WTC11 (cell line): Measurements from ENCODE around the gene ATG2B.

Experiments used
- NR2C2 ChIP-seq: sonication (generic); formaldehyde crosslinking; IDR thresholded peaks from 2 replicates; pipeline ENCODE4 v1.8.0; 2022; ENCODE audit warnings: mild to moderate bottlenecking, missing genetic modification reagents
- SMAD4 ChIP-seq: sonication (generic); formaldehyde crosslinking; IDR thresholded peaks from 2 replicates; pipeline ENCODE4 v1.8.0; 2022; ENCODE audit warnings: mild to moderate bottlenecking, missing genetic modification reagents
- TF ChIP-seq, protein P1 (sequence below): sonication (generic); formaldehyde crosslinking; IDR thresholded peaks from 2 replicates; pipeline ENCODE4 v1.8.1; 2023; ENCODE audit warnings: mild to moderate bottlenecking, missing genetic modification reagents
- TF ChIP-seq, protein P2 (sequence below): fragments of 200-600 bp; IDR thresholded peaks from 2 replicates; pipeline ENCODE4 v1.8.0; 2022; ENCODE audit warnings: antibody characterized with exemption
- TF ChIP-seq, protein P3 (sequence below): sonication (generic); formaldehyde crosslinking; IDR thresholded peaks from 2 replicates; pipeline ENCODE4 v1.8.1; 2023; ENCODE audit warnings: mild to moderate bottlenecking, moderate library complexity, missing genetic modification reagents

DNA sequence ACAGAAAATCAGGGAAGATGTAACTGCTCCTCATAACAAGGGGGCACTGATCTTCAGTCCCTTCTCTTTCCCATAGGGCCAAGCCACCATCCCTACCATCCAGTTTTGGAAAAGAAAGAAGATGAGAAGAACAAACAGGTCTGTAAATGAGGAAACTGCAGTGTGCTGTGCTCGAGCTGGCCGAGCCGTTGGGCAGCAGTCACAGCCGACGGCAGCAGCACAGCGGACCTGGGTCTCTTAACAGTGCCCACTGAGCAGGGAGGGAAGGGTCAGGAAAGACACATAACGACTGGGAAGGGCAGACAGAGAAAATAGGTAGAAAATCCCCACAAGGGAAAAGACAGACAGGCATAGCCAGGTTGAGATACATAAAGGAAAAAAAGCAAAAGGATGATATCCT, 68.9 kb downstream of the ATG2B start:
- TF ChIP-seq, protein P1, sequence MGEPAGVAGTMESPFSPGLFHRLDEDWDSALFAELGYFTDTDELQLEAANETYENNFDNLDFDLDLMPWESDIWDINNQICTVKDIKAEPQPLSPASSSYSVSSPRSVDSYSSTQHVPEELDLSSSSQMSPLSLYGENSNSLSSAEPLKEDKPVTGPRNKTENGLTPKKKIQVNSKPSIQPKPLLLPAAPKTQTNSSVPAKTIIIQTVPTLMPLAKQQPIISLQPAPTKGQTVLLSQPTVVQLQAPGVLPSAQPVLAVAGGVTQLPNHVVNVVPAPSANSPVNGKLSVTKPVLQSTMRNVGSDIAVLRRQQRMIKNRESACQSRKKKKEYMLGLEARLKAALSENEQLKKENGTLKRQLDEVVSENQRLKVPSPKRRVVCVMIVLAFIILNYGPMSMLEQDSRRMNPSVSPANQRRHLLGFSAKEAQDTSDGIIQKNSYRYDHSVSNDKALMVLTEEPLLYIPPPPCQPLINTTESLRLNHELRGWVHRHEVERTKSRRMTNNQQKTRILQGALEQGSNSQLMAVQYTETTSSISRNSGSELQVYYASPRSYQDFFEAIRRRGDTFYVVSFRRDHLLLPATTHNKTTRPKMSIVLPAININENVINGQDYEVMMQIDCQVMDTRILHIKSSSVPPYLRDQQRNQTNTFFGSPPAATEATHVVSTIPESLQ (CRISPR knock-in tag), result no peak
- TF ChIP-seq, protein P2, sequence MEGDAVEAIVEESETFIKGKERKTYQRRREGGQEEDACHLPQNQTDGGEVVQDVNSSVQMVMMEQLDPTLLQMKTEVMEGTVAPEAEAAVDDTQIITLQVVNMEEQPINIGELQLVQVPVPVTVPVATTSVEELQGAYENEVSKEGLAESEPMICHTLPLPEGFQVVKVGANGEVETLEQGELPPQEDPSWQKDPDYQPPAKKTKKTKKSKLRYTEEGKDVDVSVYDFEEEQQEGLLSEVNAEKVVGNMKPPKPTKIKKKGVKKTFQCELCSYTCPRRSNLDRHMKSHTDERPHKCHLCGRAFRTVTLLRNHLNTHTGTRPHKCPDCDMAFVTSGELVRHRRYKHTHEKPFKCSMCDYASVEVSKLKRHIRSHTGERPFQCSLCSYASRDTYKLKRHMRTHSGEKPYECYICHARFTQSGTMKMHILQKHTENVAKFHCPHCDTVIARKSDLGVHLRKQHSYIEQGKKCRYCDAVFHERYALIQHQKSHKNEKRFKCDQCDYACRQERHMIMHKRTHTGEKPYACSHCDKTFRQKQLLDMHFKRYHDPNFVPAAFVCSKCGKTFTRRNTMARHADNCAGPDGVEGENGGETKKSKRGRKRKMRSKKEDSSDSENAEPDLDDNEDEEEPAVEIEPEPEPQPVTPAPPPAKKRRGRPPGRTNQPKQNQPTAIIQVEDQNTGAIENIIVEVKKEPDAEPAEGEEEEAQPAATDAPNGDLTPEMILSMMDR, result no peak
- no peak for TF ChIP-seq NR2C2 (CRISPR knock-in tag)
- TF ChIP-seq SMAD4 (CRISPR knock-in tag), result no peak
- TF ChIP-seq, protein P3, sequence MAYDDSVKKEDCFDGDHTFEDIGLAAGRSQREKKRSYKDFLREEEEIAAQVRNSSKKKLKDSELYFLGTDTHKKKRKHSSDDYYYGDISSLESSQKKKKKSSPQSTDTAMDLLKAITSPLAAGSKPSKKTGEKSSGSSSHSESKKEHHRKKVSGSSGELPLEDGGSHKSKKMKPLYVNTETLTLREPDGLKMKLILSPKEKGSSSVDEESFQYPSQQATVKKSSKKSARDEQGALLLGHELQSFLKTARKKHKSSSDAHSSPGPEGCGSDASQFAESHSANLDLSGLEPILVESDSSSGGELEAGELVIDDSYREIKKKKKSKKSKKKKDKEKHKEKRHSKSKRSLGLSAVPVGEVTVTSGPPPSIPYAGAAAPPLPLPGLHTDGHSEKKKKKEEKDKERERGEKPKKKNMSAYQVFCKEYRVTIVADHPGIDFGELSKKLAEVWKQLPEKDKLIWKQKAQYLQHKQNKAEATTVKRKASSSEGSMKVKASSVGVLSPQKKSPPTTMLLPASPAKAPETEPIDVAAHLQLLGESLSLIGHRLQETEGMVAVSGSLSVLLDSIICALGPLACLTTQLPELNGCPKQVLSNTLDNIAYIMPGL (CRISPR knock-in tag), result no peak
